ENCODE measurements around the gene PPHLN1.

The PPHLN1 gene

DNA sequence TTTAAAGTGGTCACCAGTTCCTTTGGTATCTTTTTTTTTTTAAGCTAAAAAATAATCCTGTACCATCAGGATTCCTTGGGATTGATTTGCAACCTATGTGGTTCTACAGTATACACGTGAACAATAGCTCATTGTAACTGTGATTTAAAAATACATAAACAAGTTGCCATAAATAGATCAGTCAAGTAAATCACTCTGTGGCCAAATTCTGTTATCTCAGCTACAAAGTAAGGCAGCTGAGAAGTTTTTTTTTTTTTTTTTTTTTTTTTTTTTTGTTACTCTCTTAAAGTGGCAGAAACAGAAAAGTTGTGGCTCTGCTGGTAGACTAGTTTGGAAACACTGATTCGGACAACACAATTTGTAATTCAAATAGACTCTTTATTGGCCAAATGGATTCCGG lies 159.0 kb downstream of the PPHLN1 start:
- no peak for DNase-seq

DNA sequence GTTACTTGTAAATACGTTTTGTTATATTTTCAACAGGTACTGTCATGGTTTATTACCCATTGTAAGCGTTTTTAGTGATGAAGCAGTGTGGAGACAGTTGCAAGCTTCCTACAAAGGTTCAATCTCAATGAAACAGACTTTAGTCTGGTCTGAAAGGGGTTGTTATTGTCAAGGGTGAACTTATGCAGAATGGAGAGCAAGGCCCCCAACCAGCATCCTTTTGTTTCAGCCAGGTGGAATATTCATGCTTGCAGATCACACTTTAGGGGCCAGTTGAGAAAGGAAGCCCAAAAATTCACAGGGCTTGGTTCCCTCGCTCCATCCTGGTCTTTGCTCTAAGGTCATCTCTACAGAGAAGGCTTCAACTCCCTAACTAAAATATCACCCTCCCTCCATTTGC lies 159.9 kb downstream of the PPHLN1 start:
- no peak for DNase-seq

DNA sequence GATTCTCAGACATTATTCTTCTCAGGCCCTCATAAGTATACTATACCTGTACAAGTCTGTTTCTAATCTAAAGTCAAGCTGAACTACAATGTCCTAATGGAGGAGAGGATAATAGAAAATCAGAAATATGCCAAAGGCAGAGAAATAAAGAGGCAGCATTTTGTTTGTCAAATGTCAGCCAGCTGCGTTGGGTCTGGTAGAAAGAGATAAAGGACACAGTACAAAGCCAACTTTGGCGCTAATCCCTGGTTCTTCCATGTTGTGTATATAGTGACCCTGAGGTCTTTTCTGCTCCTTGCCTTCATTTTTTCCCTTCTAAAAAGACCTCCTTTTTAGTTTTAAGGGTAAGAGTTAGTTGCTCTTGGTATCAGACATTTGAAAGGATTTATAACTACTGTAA lies 160.4 kb downstream of the PPHLN1 start:
- no peak for DNase-seq

DNA sequence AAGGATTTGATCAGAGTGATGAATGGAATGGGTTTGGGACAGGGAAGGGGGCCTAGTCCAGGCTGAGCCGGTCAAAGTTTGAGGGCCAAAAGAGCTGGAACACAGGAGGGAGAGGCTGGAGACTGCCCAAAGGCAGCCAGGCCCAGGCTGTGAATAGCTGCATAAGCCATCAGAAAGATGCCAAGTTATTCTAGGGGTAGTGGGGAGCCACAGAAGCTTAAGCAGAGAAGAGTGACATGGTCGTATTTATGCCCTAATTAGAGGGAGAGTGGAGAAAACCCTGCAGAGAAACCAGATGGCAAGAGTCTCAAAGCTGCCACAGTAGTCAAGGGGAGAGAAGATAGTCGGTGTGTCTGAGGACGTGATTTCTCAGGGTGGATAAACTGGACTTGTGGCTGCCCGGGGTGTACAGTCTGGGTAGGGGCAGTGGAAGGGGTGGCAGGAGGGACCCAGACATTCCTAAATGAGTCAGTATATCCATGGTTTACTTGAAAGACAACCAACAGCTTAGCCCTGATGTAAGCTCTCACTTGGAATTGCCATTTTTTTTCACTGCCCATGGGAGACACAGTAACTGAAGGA lies 164.4 kb downstream of the PPHLN1 start:
- DNase-seq: no peak

Data from NCI-H446 treated with DMSO at 0.1 percent for 48 hours (cell line).